H1 (cell line): ENCODE data around the gene ZFP64. TPM values are rescaled to one million over a fixed set of nuclear protein-coding genes. Genes with fewer than 3 reads are reported as not detected.

Experiments used
- CTCF ChIA-PET: fragments of 300-600 bp; sonication (Branson Sonifier 250); formaldehyde crosslinking; loops from one replicate; lab custom pipeline; 2021; ENCODE audit not compliant: partially characterized antibody; lab: Charles Lee
- POLR2A ChIA-PET: fragments of 300-600 bp; sonication (Branson Sonifier 250); formaldehyde crosslinking; loops from one replicate; lab custom pipeline; 2021; ENCODE audit warnings: inconsistent platforms; ENCODE audit not compliant: partially characterized antibody; lab: Charles Lee
- DNase-seq, 2 experiments: peaks; one replicate each; pipeline versions ENCODE4 v3.0.0 to v3.0.0-alpha.2; 2010 to 2022; ENCODE audit warnings: low spot score in 2 of 2, low read depth in 1 of 2, mixed read lengths in 1 of 2
- FAIRE-seq: peaks from 2 replicates; lab custom pipeline; 2011; peaks lifted over from hg19 to GRCh38; lab: Jason Lieb, UNC
- H2AFZ ChIP-seq: 2 replicates; pipeline ENCODE4 v1.8.1; 2012; ENCODE audit warnings: low read length, inconsistent platforms
- H2AK5ac ChIP-seq: 2 replicates; pipeline ENCODE4 v1.6.1; 2013; ENCODE audit warnings: low read depth, low read length
- H2BK120ac ChIP-seq: replicated peaks from 2 replicates; pipeline ENCODE3; 2013; ENCODE audit warnings: low read depth, low read length, inconsistent platforms
- H2BK12ac ChIP-seq: 2 replicates; pipeline ENCODE4 v1.6.1; 2013; ENCODE audit warnings: low read depth, low read length
- H2BK15ac ChIP-seq: 2 replicates; pipeline ENCODE4 v1.6.1; 2013; ENCODE audit warnings: low read length
- H2BK20ac ChIP-seq: 2 replicates; pipeline ENCODE4 v1.6.1; 2013; ENCODE audit warnings: low read length
- H2BK5ac ChIP-seq: 2 replicates; pipeline ENCODE4 v1.6.1; 2013; ENCODE audit warnings: low read depth, low read length
- H3K14ac ChIP-seq: 2 replicates; pipeline ENCODE4 v1.6.1; 2013; ENCODE audit warnings: inconsistent platforms; ENCODE audit not compliant: insufficient read length
- H3K18ac ChIP-seq: 2 replicates; pipeline ENCODE4 v1.6.1; 2013; ENCODE audit warnings: low read length; ENCODE audit errors: extremely low read depth
- H3K23ac ChIP-seq: 2 replicates; pipeline ENCODE4 v1.6.1; 2013; ENCODE audit warnings: inconsistent platforms; ENCODE audit not compliant: insufficient read length
- H3K23me2 ChIP-seq: 2 replicates; pipeline ENCODE4 v1.6.1; 2013; ENCODE audit warnings: low read depth, low read length
- H3K27ac ChIP-seq: 2 replicates; pipeline ENCODE4 v1.6.1; 2011; ENCODE audit warnings: low read depth, low read length, inconsistent platforms
- H3K27me3 ChIP-seq, 4 experiments: replicated peaks in 1 of 4; 1 replicate in 1 of 4; 2 replicates in 3 of 4; pipeline versions ENCODE4 v1.6.1 to v1.8.1; 2011 to 2013; ENCODE audit warnings: low read length in 3 of 4, mild to moderate bottlenecking in 3 of 4, inconsistent platforms in 2 of 4, mixed read lengths in 2 of 4, moderate library complexity in 1 of 4; ENCODE audit not compliant: control insufficient read depth in 3 of 4, insufficient read depth in 3 of 4; ENCODE audit errors: extremely low read depth in 1 of 4
- H3K36me3 ChIP-seq, 4 experiments: 2 replicates each; pipeline versions ENCODE4 v1.6.1 to v1.8.1; 2011 to 2013; ENCODE audit warnings: mild to moderate bottlenecking in 4 of 4, low read length in 3 of 4, moderate library complexity in 2 of 4, control low read depth in 1 of 4, inconsistent platforms in 1 of 4; ENCODE audit not compliant: insufficient read depth in 4 of 4, control insufficient read depth in 2 of 4
- H3K4ac ChIP-seq: replicated peaks from 2 replicates; pipeline ENCODE3; 2013; ENCODE audit warnings: low read length, low read depth, mixed read lengths, inconsistent platforms; ENCODE audit not compliant: insufficient read length
- H3K4me1 ChIP-seq, 4 experiments: replicated peaks in 1 of 4; 1 replicate in 1 of 4; 2 replicates in 3 of 4; pipeline versions ENCODE4 v1.6.1 to v1.8.1; 2011 to 2013; ENCODE audit warnings: low read length in 3 of 4, inconsistent platforms in 2 of 4, mixed read lengths in 1 of 4; ENCODE audit not compliant: insufficient read depth in 4 of 4, control insufficient read depth in 3 of 4
- H3K4me2 ChIP-seq, 2 experiments: 2 replicates each; pipeline versions ENCODE4 v1.6.1 to v1.8.1; 2011 to 2013; ENCODE audit warnings: low read depth in 2 of 2, low read length in 2 of 2, control low read depth in 1 of 2, inconsistent platforms in 1 of 2, mild to moderate bottlenecking in 1 of 2; ENCODE audit not compliant: insufficient read depth in 1 of 2
- H3K4me3 ChIP-seq, 4 experiments: fragments of 200-600, 300-600 bp in 1 of 4; sonication (generic), shearing (Covaris generic), sonication (Bioruptor Twin) in 1 of 4; 2 replicates each; pipeline versions ENCODE4 v1.5.1 to v1.8.1; 2011 to 2016; ENCODE audit warnings: low read length in 4 of 4, low read depth in 3 of 4, control low read depth in 2 of 4, inconsistent platforms in 2 of 4, mild to moderate bottlenecking in 2 of 4, mixed read lengths in 1 of 4, moderate library complexity in 1 of 4; ENCODE audit not compliant: insufficient read depth in 2 of 4; ENCODE audit errors: extremely low read depth in 1 of 4
- H3K56ac ChIP-seq: replicated peaks from 2 replicates; pipeline ENCODE3; 2013; ENCODE audit warnings: low read depth, mild to moderate bottlenecking, mixed read lengths, low read length, inconsistent platforms; ENCODE audit not compliant: insufficient read length
- H3K79me1 ChIP-seq: 2 replicates; pipeline ENCODE4 v1.6.1; 2013; ENCODE audit warnings: low read depth, low read length, control low read depth
- H3K79me2 ChIP-seq, 2 experiments: 2 replicates each; pipeline versions ENCODE4 v1.6.1 to v1.8.1; 2012 to 2013; ENCODE audit warnings: low read length in 2 of 2, mild to moderate bottlenecking in 2 of 2, inconsistent platforms in 1 of 2; ENCODE audit not compliant: insufficient read depth in 2 of 2, control insufficient read depth in 1 of 2
- H3K9ac ChIP-seq, 4 experiments: replicated peaks in 1 of 4; 1 replicate in 1 of 4; 2 replicates in 3 of 4; pipeline versions ENCODE4 v1.6.1 to v1.8.1; 2011 to 2013; ENCODE audit warnings: low read depth in 3 of 4, low read length in 3 of 4, control low read depth in 2 of 4, mild to moderate bottlenecking in 2 of 4, moderate library complexity in 2 of 4, inconsistent platforms in 1 of 4; ENCODE audit errors: extremely low read depth in 1 of 4
- H3K9me3 ChIP-seq, 2 experiments: 2 replicates each; pipeline versions ENCODE4 v1.6.1 to v1.8.1; 2012 to 2013; ENCODE audit warnings: mild to moderate bottlenecking in 2 of 2, moderate library complexity in 2 of 2, control low read depth in 1 of 2, inconsistent platforms in 1 of 2, low read depth in 1 of 2, low read length in 1 of 2, mixed read lengths in 1 of 2; ENCODE audit not compliant: insufficient read depth in 2 of 2
- H4K20me1 ChIP-seq, 2 experiments: replicated peaks in 1 of 2; 2 replicates each; pipeline versions ENCODE3 to v1.8.1; 2011 to 2013; ENCODE audit warnings: inconsistent platforms in 2 of 2, low read length in 2 of 2, mild to moderate bottlenecking in 1 of 2; ENCODE audit not compliant: insufficient read depth in 2 of 2, control insufficient read depth in 1 of 2
- H4K5ac ChIP-seq: 2 replicates; pipeline ENCODE4 v1.6.1; 2013; ENCODE audit warnings: low read length, low read depth, mixed read lengths, inconsistent platforms; ENCODE audit not compliant: insufficient read length
- H4K8ac ChIP-seq: 2 replicates; pipeline ENCODE4 v1.8.0; 2013; ENCODE audit warnings: mild to moderate bottlenecking, moderate library complexity, low read length, inconsistent platforms; ENCODE audit not compliant: insufficient read depth; ENCODE audit errors: extremely low read depth
- H4K91ac ChIP-seq: replicated peaks from 2 replicates; pipeline ENCODE3; 2013; ENCODE audit warnings: low read length, mixed read lengths, inconsistent platforms; ENCODE audit not compliant: insufficient read length
- BCL11A ChIP-seq, 2 experiments: IDR thresholded peaks; one replicate each; pipeline ENCODE4 v1.6.1; 2011; ENCODE audit warnings: low read depth in 2 of 2, low read length in 2 of 2, mild to moderate bottlenecking in 2 of 2
- JUN ChIP-seq: IDR thresholded peaks from 2 replicates; pipeline ENCODE4 v1.6.1; 2011; ENCODE audit warnings: low read depth, mild to moderate bottlenecking, improper control_type of control experiment, low read length
- SP1 ChIP-seq: IDR thresholded peaks from 2 replicates; pipeline ENCODE4 v1.6.1; 2011; ENCODE audit warnings: low read depth, low read length
- WGBS, 2 experiments: shearing (Covaris generic) in 1 of 2; methylation state at CpG; one replicate each; pipeline versions ENCODE4 v1.1.6 to v1.1.7; 2013 to 2015; ENCODE audit warnings: low lambda C conversion rate in 2 of 2, mixed read lengths in 2 of 2, inconsistent platforms in 1 of 2, low coverage in 1 of 2, missing lambda C conversion rate in 1 of 2; ENCODE audit not compliant: insufficient replicate concordance in 2 of 2, insufficient coverage in 1 of 2, insufficient read length in 1 of 2; ENCODE audit errors: extremely low coverage in 1 of 2, missing lambda C conversion rate in 1 of 2; 5-methylcytosine and 5-hydroxymethylcytosine counted together
- polyA plus RNA-seq, 7 experiments: library from polyadenylated mRNA; depleted of rRNA in 3 of 7; stranded (reverse) in 5 of 7; unstranded in 2 of 7; fragments of >200 nt in 5 of 7; fragments of 200-250 nt in 2 of 7; gene quantifications; 1 replicate in 5 of 7; 2 replicates in 1 of 7; 4 replicates in 1 of 7; pipeline versions ENCODE4 v1.2.1 to v1.2.3, GENCODE V29; 2011 to 2013; ENCODE audit warnings: missing spikeins in 2 of 7, mixed read lengths in 2 of 7
- total RNA-seq: library from RNA; stranded (reverse); fragmentation: NEBNext Ultra II Directional; extraction: Animal tissue kit (Norgen Biotek cat#: 25700); gene quantifications from 2 replicates; pipeline ENCODE4 v1.2.1, GENCODE V29; 2021

ZFP64 gene
- total and polyA plus RNA-seq, 2 of the 8 experiments (the other 6 are each of a cell fraction or from before 2014, with no cell fraction given), result 25.3 to 43.7 TPM

DNA sequence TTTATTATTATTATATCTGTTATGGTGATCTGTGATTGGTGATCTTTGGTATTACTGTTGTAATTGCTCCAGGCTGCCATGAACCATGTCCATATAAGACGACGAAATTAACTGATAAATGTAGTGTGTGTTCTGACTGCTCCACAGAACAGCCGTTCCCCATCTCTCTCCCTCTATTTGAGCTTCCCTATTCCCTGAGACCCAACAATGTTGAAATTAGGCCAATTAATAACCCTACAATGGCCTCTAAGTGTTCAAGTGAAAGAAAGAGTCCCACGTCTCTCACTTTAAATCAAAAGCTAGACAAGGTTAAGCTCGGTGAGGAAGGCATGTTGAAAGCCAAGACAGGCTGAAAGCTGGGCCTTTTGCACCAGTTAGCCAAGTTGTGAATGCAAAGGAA is 51.6 kb downstream of the ZFP64 start:
- no peaks in the 10 kb centered on the region for H3K79me2 ChIP-seq
- TF ChIP-seq BCL11A (IDR thresholded peaks at IDR 0.05; ENCODE audit: low read depth in 2 of 2, low read length in 2 of 2) (no peak), JUN (no peak), SP1 (no peak)
- FAIRE-seq, result no peak

More for the DNA sequence above, 51.6 kb downstream of the ZFP64 start:
- no peak overlapping the region for H3K56ac ChIP-seq
- H3K27me3 ChIP-seq, result no peaks in the 10 kb centered on the region
- H3K4me3 ChIP-seq, result no peak overlapping the region
- no peaks in the 10 kb centered on the region for H3K79me1 ChIP-seq
- no peak overlapping the region for H2BK120ac ChIP-seq
- no peak overlapping the region for H2BK5ac ChIP-seq
- no peak overlapping the region for H2BK20ac ChIP-seq
- H4K8ac ChIP-seq, result no peak overlapping the region
- no peak overlapping the region for H3K4ac ChIP-seq
- H3K36me3 ChIP-seq, result no peaks in the 10 kb centered on the region
- H4K20me1 ChIP-seq, result no peaks in the 10 kb centered on the region
- POLR2A ChIA-PET, result interaction anchor here (1.1 kb wide), 1 partner anchor 52 kb away, joined by 4 read pairs; the partner anchor contains the start of gene ZFP64
- H2BK12ac ChIP-seq, result no peak overlapping the region
- no peak overlapping the region for H4K91ac ChIP-seq
- H3K18ac ChIP-seq, result no peak overlapping the region
- no peak for DNase-seq
- H2AFZ ChIP-seq, result no peak overlapping the region
- H3K14ac ChIP-seq, result no peak overlapping the region
- 0 out of 4 replicates have a peak, but pooled peaks cover 0 to 2% of the 10 kb centered on the region in 2 experiments for H3K9me3 ChIP-seq
- H3K4me2 ChIP-seq, result no peak overlapping the region
- no peaks in the 10 kb centered on the region for H3K23me2 ChIP-seq
- no peak overlapping the region for H2BK15ac ChIP-seq
- H3K9ac ChIP-seq, result no peak overlapping the region
- H3K4me1 ChIP-seq, result no peaks in the 10 kb centered on the region
- no peak overlapping the region for H2AK5ac ChIP-seq
- 85% methylated on average over 5 of the region's 5 CpGs; no CpG with 5 or more reads in 1 of the 2 experiments for WGBS, 2 experiments
- CTCF ChIA-PET, result interaction anchor here (0.8 to 2.8 kb wide), 3 partner anchors 9 to 12 kb away, joined by 3 to 10 read pairs (median 3); no protein-coding TSS in a partner anchor
- no peak overlapping the region for H3K27ac ChIP-seq
- no peak overlapping the region for H4K5ac ChIP-seq
- H3K23ac ChIP-seq, result no peak overlapping the region
